ENCODE data around the gene ZFYVE26.
"Not testable (repeated sequence)": the region's sequence is repeated elsewhere in the genome, so short reads cannot be mapped to it uniquely, and the experiment has no call there.

Gene ZFYVE26

GRCh38 chr14:67705211-67705610 lies 111.2 kb downstream of the ZFYVE26 start:
- DNase-seq (ENCODE audit: low read depth) = no peak

- DNase-seq (ENCODE audit: low read depth) = no peak
Measured at GRCh38 chr14:67704484-67705089, 111.8 kb downstream of the ZFYVE26 start.

- DNase-seq (ENCODE audit: low read depth) = no peak
Measured at GRCh38 chr14:67703997-67704396, 112.4 kb downstream of the ZFYVE26 start.

GRCh38 chr14:67701492-67701891 lies 114.9 kb downstream of the ZFYVE26 start, which contains the start of gene RDH12:
Gene RDH12 (plus strand): TSS chr14:67701886. CDS start chr14:67722643, 20,757 bp downstream.
- DNase-seq (ENCODE audit: low read depth) = not testable (repeated sequence)

GRCh38 chr14:67698179-67698578 lies 118.2 kb downstream of the ZFYVE26 start:
- no peak for DNase-seq (ENCODE audit: low read depth)

- DNase-seq (ENCODE audit: low read depth) = no peak
Measured at GRCh38 chr14:67697006-67697405, 119.4 kb downstream of the ZFYVE26 start.

Data from stimulated activated CD8-positive, alpha-beta memory T cell treated with anti-CD3 and anti-CD28 coated beads, Interleukin-15, amount 100 ng/mL, for 24 hours (primary cell).